OCI-LY3 (cell line): ENCODE results near the gene SLC34A1.

Experiments
- H2AFZ ChIP-seq: fragments of 200-600, 300-600 bp; shearing (Covaris generic); 2 replicates; pipeline ENCODE4 v1.6.0; 2014; ENCODE audit warnings: antibody characterized with exemption, low read depth, low read length
- H3K27ac ChIP-seq: fragments of 200-600, 300-600 bp; sonication (generic); 2 replicates; pipeline ENCODE4 v1.5.1; 2014; ENCODE audit warnings: mild to moderate bottlenecking, low read length, moderate library complexity, mixed read lengths
- H3K27me3 ChIP-seq: fragments of 200-600, 300-600 bp; sonication (generic); 2 replicates; pipeline ENCODE4 v1.6.1; 2014; ENCODE audit warnings: low read depth, low read length, mixed read lengths
- H3K36me3 ChIP-seq: fragments of 200-600, 300-600 bp; sonication (generic); replicated peaks from 2 replicates; pipeline ENCODE3; 2014; ENCODE audit warnings: low read depth, low read length, mixed read lengths
- H3K4me1 ChIP-seq: fragments of 300-600, 200-600 bp; sonication (generic); 2 replicates; pipeline ENCODE4 v1.6.1; 2014; ENCODE audit warnings: low read length, mixed read lengths
- H3K4me2 ChIP-seq: fragments of 200-600, 300-600 bp; sonication (generic); 2 replicates; pipeline ENCODE4 v1.6.1; 2014; ENCODE audit warnings: low read length, mixed read lengths
- H3K4me3 ChIP-seq: fragments of 300-600, 200-600 bp; sonication (generic); 2 replicates; pipeline ENCODE4 v1.5.1; 2014; ENCODE audit warnings: antibody characterized with exemption, mild to moderate bottlenecking, low read length, moderate library complexity
- H3K79me2 ChIP-seq: fragments of 300-600, 200-600 bp; shearing (Covaris generic); 2 replicates; pipeline ENCODE4 v1.6.1; 2014; ENCODE audit warnings: mild to moderate bottlenecking, low read length, mixed read lengths
- H3K9ac ChIP-seq: fragments of 300-600, 200-600 bp; shearing (Covaris generic); 2 replicates; pipeline ENCODE4 v1.6.0; 2014; ENCODE audit warnings: mild to moderate bottlenecking, low read length, moderate library complexity
- H3K9me3 ChIP-seq: fragments of 200-600, 300-600 bp; shearing (Covaris generic); 2 replicates; pipeline ENCODE4 v1.6.1; 2014; ENCODE audit warnings: low read length, mixed read lengths; ENCODE audit not compliant: insufficient read depth
- H4K20me1 ChIP-seq: fragments of 200-600, 300-600 bp; sonication (generic); 2 replicates; pipeline ENCODE4 v1.6.1; 2016; ENCODE audit warnings: low read length, mixed read lengths; ENCODE audit not compliant: insufficient read depth
- EZH2phosphoT487 ChIP-seq: fragments of 200-600 bp; shearing (Covaris generic); IDR thresholded peaks from 2 replicates; pipeline ENCODE4 v1.6.1; 2018; ENCODE audit warnings: antibody characterized with exemption, mixed run types, low read depth
- TF ChIP-seq, protein P1 (sequence below): fragments of 200-600, 300-600 bp; sonication (generic); IDR thresholded peaks from 2 replicates; pipeline ENCODE4 v1.5.1; 2014; ENCODE audit warnings: antibody characterized with exemption, low read length, low read depth

SLC34A1 gene

GRCh38 chr5:177432143-177432838 is 48.1 kb downstream of the SLC34A1 start:
- no peak overlapping the region for H2AFZ ChIP-seq
- H3K27me3 ChIP-seq, result no peaks in the 10 kb centered on the region
- no peak overlapping the region for H3K27ac ChIP-seq
- TF ChIP-seq, protein P1, sequence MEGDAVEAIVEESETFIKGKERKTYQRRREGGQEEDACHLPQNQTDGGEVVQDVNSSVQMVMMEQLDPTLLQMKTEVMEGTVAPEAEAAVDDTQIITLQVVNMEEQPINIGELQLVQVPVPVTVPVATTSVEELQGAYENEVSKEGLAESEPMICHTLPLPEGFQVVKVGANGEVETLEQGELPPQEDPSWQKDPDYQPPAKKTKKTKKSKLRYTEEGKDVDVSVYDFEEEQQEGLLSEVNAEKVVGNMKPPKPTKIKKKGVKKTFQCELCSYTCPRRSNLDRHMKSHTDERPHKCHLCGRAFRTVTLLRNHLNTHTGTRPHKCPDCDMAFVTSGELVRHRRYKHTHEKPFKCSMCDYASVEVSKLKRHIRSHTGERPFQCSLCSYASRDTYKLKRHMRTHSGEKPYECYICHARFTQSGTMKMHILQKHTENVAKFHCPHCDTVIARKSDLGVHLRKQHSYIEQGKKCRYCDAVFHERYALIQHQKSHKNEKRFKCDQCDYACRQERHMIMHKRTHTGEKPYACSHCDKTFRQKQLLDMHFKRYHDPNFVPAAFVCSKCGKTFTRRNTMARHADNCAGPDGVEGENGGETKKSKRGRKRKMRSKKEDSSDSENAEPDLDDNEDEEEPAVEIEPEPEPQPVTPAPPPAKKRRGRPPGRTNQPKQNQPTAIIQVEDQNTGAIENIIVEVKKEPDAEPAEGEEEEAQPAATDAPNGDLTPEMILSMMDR, result no peak
- TF ChIP-seq EZH2phosphoT487, result no peak
- H3K9me3 ChIP-seq, result no peaks in the 10 kb centered on the region
- peaks cover 35% of the 10 kb centered on the region for H3K36me3 ChIP-seq
- H3K79me2 ChIP-seq, result peaks cover 32% of the 10 kb centered on the region
- no peak overlapping the region for H3K9ac ChIP-seq
- H3K4me1 ChIP-seq, result peaks cover 48% of the 10 kb centered on the region
- no peak overlapping the region for H3K4me3 ChIP-seq
- peaks cover 21% of the 10 kb centered on the region for H4K20me1 ChIP-seq
- no peak overlapping the region; the same call in 1 of the 2 replicates for H3K4me2 ChIP-seq

DNA sequence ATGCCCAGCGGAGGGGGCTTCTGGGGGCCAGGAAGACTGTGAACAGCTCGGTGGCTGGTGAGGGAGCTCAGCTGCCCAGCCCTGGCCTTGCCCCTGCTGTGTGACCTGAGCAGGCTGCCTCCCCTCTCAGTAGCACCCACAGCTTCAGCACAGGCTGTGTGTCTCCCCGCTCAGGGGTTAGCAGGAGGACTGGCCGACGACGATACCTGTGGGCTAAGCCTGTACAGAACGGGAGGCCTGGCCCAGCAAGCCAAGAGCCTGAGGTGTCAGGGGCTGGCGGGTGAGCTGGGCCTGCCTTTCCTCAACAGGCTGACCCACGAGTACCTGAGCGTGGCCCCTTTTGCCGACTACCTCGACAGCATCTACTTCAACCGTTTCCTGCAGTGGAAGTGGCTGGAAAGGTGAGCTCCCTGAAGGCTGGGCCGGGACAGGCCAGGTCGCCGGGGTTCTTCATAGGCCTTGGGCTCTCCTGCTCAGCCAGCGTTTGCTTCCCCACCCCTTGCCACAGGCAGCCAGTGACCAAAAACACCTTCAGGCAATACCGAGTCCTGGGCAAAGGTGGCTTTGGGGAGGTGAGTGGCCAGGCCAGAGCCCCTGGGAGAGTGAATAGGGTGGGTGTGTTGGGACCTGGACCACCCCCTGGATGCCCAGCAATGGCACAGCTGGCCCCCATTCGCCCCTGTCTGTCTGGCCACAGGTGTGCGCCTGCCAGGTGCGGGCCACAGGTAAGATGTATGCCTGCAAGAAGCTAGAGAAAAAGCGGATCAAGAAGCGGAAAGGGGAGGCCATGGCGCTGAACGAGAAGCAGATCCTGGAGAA is 48.8 kb downstream of the SLC34A1 start:
- H3K27ac ChIP-seq, result no peak overlapping the region
- H3K4me1 ChIP-seq, result peaks cover 40% of the 10 kb centered on the region
- H3K9ac ChIP-seq, result no peak overlapping the region
- peaks cover 39% of the 10 kb centered on the region for H3K36me3 ChIP-seq
- H4K20me1 ChIP-seq, result peaks cover 17% of the 10 kb centered on the region
- H3K79me2 ChIP-seq, result peaks cover 25% of the 10 kb centered on the region
- H3K4me2 ChIP-seq, result no peak overlapping the region
- TF ChIP-seq, protein P1, result no peak
- TF ChIP-seq EZH2phosphoT487, result no peak
- H3K9me3 ChIP-seq, result no peaks in the 10 kb centered on the region
- no peaks in the 10 kb centered on the region for H3K27me3 ChIP-seq
- H3K4me3 ChIP-seq, result no peak overlapping the region
- no peak overlapping the region for H2AFZ ChIP-seq

GRCh38 chr5:177433658-177434217 is 49.5 kb downstream of the SLC34A1 start:
- Histone ChIP-seq H3K4me1 (peaks cover 33% of the 10 kb centered on the region), H3K4me2 (no peak overlapping the region), H4K20me1 (peaks cover 13% of the 10 kb centered on the region), H3K79me2 (peaks cover 18% of the 10 kb centered on the region), H3K9ac (no peak overlapping the region), H3K36me3 (peaks cover 38% of the 10 kb centered on the region), H3K9me3 (no peaks in the 10 kb centered on the region), H3K4me3 (no peak overlapping the region), H3K27me3 (no peaks in the 10 kb centered on the region), H3K27ac (no peak overlapping the region), H2AFZ (no peak overlapping the region)
- TF ChIP-seq EZH2phosphoT487, result no peak
- TF ChIP-seq, protein P1, result no peak

DNA sequence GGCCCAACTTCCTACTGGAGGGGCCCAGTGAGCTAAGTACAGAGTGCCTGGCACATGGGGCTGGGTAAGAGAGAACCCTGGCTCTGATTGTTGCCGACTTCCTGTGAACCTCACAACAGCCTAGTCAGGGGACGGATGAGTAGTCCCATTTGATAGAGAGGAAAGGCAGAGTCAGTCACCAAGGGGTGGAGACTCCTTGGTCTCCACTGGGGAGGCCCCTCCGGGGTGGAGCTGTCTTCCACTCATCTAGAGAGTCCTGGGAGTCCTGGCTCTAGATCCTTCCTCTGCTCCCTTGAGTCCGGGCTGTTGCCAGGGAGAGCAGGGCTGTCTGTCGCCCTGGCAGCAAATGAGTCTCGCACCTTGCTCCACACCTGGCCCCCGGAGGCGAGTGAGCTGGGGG is 50.2 kb downstream of the SLC34A1 start:
- H3K9ac ChIP-seq, result no peak overlapping the region
- no peak overlapping the region for H2AFZ ChIP-seq
- peaks cover 26% of the 10 kb centered on the region for H3K4me1 ChIP-seq
- H3K79me2 ChIP-seq, result peaks cover 11% of the 10 kb centered on the region
- peaks cover 7% of the 10 kb centered on the region for H4K20me1 ChIP-seq
- no peak overlapping the region for H3K4me2 ChIP-seq
- H3K9me3 ChIP-seq, result no peaks in the 10 kb centered on the region
- H3K36me3 ChIP-seq, result peaks cover 38% of the 10 kb centered on the region
- no peak overlapping the region for H3K4me3 ChIP-seq
- H3K27me3 ChIP-seq, result no peaks in the 10 kb centered on the region
- H3K27ac ChIP-seq, result no peak overlapping the region
- TF ChIP-seq, protein P1, result no peak
- no peak for TF ChIP-seq EZH2phosphoT487
